Astrocyte of the cerebellum (primary cell): Measurements from ENCODE around the gene RERG.

Experiments used
- DNase-seq: peaks from one replicate; pipeline ENCODE4 v3.0.0-alpha.2; 2011; ENCODE audit warnings: low read depth
- H3K4me3 ChIP-seq: 2 replicates; pipeline ENCODE4 v1.5.1; 2011; ENCODE audit warnings: mild to moderate bottlenecking, low read depth, low read length, moderate library complexity
- in situ Hi-C: cut with HindIII; loops from 2 replicates; pipeline ENCODE4 v1.10.0; 2017; ENCODE audit warnings: low sequenced_read_pairs
- TF ChIP-seq, protein P1 (sequence below): IDR thresholded peaks from 2 replicates; pipeline ENCODE4 v1.5.1; 2012; ENCODE audit warnings: low read length, low read depth, moderate library complexity, mild to moderate bottlenecking; ENCODE audit errors: missing control alignments

The RERG gene

DNA sequence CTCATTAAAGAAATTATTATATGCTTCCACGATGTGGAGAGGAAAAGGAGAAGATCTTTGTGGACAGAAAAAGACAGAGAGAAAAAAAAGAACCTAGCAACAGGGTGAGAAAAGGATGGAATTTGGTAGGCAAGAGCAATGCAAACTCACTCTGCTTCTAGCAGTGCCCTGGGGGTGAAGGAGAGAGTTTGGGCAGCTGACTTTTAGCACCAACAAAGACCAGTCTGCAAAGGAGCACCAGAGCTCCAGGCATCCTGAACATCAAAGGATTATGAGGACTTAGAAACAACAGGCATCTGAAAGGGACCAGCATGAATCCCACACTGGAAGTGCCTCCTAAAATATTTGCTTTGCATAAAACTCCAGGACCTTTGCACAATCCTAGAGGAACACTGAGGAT lies 32.8 kb upstream of the RERG start:
- in situ Hi-C loops, result no loop called here
- H3K4me3 ChIP-seq, result no peak overlapping the region
- no peak for DNase-seq
- TF ChIP-seq, protein P1, sequence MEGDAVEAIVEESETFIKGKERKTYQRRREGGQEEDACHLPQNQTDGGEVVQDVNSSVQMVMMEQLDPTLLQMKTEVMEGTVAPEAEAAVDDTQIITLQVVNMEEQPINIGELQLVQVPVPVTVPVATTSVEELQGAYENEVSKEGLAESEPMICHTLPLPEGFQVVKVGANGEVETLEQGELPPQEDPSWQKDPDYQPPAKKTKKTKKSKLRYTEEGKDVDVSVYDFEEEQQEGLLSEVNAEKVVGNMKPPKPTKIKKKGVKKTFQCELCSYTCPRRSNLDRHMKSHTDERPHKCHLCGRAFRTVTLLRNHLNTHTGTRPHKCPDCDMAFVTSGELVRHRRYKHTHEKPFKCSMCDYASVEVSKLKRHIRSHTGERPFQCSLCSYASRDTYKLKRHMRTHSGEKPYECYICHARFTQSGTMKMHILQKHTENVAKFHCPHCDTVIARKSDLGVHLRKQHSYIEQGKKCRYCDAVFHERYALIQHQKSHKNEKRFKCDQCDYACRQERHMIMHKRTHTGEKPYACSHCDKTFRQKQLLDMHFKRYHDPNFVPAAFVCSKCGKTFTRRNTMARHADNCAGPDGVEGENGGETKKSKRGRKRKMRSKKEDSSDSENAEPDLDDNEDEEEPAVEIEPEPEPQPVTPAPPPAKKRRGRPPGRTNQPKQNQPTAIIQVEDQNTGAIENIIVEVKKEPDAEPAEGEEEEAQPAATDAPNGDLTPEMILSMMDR, result no peak

DNA sequence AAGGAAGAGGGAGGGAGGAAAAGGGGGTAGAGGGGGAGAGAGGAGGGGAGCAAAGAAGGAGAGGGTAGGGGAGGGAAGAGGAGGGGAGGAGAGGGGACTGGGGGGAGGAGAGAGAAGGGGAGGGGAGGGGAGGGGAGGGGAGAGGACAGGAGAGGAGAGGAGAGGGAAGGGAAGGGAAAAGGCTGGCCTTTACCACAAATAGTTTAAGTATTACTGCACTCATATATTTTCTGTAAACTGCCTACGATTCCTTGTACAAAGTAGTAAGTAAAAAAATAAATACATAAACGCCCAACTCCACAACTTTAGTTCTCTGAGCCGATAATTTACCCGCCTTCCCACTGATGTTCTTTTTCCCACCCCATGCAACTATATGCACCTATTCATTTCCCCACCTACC lies 23.7 kb upstream of the RERG start:
- TF ChIP-seq, protein P1, result no peak
- in situ Hi-C loops, result no loop called here
- DNase-seq, result no peak
- no peak overlapping the region for H3K4me3 ChIP-seq

DNA sequence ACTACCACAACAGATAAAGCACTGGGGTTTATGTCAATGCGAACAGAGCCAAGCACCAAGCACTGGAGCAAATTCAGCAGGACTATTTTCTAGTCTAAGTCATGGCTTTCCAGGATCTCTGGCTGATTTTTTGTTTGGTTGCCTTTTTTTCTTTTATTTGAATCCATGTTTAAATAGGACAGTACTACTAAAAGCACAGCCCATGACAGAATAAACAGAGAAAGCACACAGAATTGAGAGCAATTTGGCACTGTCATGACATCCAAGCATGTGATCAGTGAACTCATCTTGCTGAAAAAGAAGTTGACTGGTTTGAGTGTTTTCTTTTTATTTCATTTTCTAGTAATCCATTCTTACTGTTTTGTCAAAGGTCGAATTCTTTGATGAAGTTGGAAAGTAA lies 23.1 kb upstream of the RERG start:
- in situ Hi-C loops, result no loop called here
- DNase-seq, result no peak
- TF ChIP-seq, protein P1, result no peak
- no peak overlapping the region for H3K4me3 ChIP-seq

DNA sequence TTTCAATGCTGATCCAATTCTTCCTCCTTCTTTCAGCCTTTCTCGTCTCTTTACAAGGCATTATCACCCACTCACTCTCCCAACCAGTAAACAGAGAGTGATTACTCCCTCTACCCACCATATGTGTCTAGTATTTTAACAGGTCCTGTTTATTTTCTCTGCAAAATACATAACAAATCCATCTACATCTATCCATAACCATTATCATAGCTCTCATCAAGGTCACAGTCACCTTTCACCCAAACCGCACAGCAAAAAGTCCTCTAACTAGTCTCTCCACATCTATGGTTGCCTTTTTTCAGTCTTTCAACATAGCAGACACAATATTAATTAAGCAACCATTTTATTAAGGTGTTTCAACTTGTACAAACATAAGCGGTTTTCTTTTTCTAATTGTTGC lies 21.9 kb upstream of the RERG start:
- H3K4me3 ChIP-seq, result no peak overlapping the region
- DNase-seq, result no peak
- TF ChIP-seq, protein P1, result no peak
- in situ Hi-C loops, result no loop called here

DNA sequence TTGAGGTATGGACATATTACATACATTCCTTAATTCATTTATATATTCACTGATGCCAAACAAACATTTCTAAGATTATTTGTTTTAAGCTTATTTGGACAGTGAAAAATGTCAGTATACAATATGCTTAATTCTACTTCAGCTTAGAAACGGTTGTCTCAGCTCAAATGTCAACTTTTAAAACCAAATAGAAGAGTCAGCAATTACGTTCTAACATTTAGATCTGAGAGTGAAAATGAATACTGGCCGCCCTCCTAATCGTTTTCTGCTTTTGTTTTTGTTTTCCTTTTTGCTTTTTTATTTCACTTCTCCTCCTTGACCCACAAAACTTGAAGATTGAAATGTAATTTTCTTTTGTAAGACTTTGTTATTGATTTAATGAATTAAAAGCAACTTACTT lies 19.7 kb upstream of the RERG start:
- in situ Hi-C loops, result no loop called here
- TF ChIP-seq, protein P1, result no peak
- no peak overlapping the region for H3K4me3 ChIP-seq
- no peak for DNase-seq

DNA sequence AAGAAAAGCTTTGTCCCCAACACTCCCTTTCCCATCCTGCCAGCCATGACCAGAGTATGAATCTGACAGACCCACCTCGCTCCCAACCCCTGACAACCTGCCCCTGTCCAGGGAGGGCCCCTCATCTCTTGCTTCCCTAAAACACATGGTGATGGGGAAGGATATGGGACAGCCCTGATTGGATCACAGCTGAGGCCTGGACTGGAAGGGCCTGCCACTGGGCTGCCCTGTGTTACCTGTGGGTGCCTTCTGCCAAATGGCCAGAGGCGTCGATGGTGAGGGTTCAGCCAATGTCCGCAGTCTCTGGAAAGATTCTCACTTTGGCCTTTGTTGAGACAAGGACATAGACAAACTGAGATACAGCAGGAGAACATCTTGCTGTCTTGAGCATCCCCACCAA lies 13.3 kb upstream of the RERG start:
- no peak overlapping the region for H3K4me3 ChIP-seq
- TF ChIP-seq, protein P1, result no peak
- DNase-seq, result no peak
- in situ Hi-C loops, result no loop called here

DNA sequence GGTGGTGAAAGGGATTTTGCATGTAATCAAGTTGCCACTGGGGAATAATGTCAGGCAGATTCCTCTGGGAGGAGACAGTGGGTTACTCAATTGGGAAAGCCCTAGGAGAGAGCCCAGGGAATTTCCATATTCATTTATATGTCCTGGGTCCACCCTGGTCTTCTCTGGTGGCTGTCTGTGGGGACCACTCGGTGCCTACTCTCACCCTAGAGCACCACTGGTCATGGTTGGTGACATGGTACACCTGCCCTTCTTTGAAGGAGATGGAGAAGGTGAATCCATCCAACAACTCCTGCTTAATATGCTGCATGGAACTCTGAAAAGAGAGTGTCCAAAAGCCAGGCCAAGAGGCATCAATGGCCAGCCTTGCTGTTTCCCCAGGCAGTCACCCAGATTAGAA lies 12.8 kb upstream of the RERG start:
- no peak overlapping the region for H3K4me3 ChIP-seq
- in situ Hi-C loops, result no loop called here
- TF ChIP-seq, protein P1, result no peak
- DNase-seq, result no peak
